SK-N-SH (cell line): ENCODE data around the gene CNTN4.

ENCODE experiments used
- EP300 ChIP-seq, 2 experiments: IDR thresholded peaks; 2 replicates each; pipeline versions ENCODE4 v1.4.0 to v1.6.1; 2012; ENCODE audit warnings: borderline replicate concordance in 1 of 2, low read depth in 1 of 2, low read length in 1 of 2
- EZH2phosphoT487 ChIP-seq: fragments of 200-600 bp; sonication (generic); IDR thresholded peaks from 2 replicates; pipeline ENCODE4 v1.6.1; 2017; ENCODE audit warnings: low read depth, mixed run types, mild to moderate bottlenecking, antibody characterized with exemption, moderate library complexity, borderline replicate concordance
- GATA2 ChIP-seq: sonication (generic); formaldehyde crosslinking; IDR thresholded peaks from 2 replicates; pipeline ENCODE4 v1.5.0; 2020; ENCODE audit warnings: mild to moderate bottlenecking, missing genetic modification reagents
- JUND ChIP-seq: IDR thresholded peaks from 2 replicates; pipeline ENCODE4 v1.4.0; 2012
- NRF1 ChIP-seq: IDR thresholded peaks from 2 replicates; pipeline ENCODE4 v1.6.1; 2012; ENCODE audit warnings: low read depth, mild to moderate bottlenecking, low read length
- PBX3 ChIP-seq: IDR thresholded peaks from 2 replicates; pipeline ENCODE4; 2012
- POLR2AphosphoS5 ChIP-seq: IDR thresholded peaks from 2 replicates; pipeline ENCODE4 v1.6.1; 2012; ENCODE audit warnings: low read depth, low read length
- SMC3 ChIP-seq: IDR thresholded peaks from 2 replicates; pipeline ENCODE4 v1.6.1; 2012; ENCODE audit warnings: low read depth, low read length, improper control_type of control experiment
- TAF1 ChIP-seq: IDR thresholded peaks from 2 replicates; pipeline ENCODE4 v1.6.1; 2012; ENCODE audit warnings: low read depth, mild to moderate bottlenecking, low read length, moderate library complexity, borderline replicate concordance
- TF ChIP-seq, protein P1 (sequence below): fragments of 200-600 bp; sonication (generic); IDR thresholded peaks from 2 replicates; pipeline ENCODE4 v1.6.1; 2017; ENCODE audit warnings: antibody characterized with exemption, mild to moderate bottlenecking, moderate library complexity
- TF ChIP-seq, protein P2 (sequence below): IDR thresholded peaks from 2 replicates; pipeline ENCODE4 v1.4.0; 2012; ENCODE audit warnings: low read depth, borderline replicate concordance

GRCh38 chr3:2847062-2847841, 748.6 kb downstream of the CNTN4 start:
- TF ChIP-seq JUND (no peak), PBX3 (no peak), NRF1 (no peak), GATA2 (CRISPR knock-in tag) (no peak), EZH2phosphoT487 (no peak), EP300 (IDR thresholded peaks at IDR 0.05; ENCODE audit: borderline replicate concordance in 1 of 2, low read depth in 1 of 2, low read length in 1 of 2) (no peak), TAF1 (no peak), SMC3 (no peak), POLR2AphosphoS5 (no peak)
- TF ChIP-seq, protein P1, sequence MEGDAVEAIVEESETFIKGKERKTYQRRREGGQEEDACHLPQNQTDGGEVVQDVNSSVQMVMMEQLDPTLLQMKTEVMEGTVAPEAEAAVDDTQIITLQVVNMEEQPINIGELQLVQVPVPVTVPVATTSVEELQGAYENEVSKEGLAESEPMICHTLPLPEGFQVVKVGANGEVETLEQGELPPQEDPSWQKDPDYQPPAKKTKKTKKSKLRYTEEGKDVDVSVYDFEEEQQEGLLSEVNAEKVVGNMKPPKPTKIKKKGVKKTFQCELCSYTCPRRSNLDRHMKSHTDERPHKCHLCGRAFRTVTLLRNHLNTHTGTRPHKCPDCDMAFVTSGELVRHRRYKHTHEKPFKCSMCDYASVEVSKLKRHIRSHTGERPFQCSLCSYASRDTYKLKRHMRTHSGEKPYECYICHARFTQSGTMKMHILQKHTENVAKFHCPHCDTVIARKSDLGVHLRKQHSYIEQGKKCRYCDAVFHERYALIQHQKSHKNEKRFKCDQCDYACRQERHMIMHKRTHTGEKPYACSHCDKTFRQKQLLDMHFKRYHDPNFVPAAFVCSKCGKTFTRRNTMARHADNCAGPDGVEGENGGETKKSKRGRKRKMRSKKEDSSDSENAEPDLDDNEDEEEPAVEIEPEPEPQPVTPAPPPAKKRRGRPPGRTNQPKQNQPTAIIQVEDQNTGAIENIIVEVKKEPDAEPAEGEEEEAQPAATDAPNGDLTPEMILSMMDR, result no peak
- TF ChIP-seq, protein P2, sequence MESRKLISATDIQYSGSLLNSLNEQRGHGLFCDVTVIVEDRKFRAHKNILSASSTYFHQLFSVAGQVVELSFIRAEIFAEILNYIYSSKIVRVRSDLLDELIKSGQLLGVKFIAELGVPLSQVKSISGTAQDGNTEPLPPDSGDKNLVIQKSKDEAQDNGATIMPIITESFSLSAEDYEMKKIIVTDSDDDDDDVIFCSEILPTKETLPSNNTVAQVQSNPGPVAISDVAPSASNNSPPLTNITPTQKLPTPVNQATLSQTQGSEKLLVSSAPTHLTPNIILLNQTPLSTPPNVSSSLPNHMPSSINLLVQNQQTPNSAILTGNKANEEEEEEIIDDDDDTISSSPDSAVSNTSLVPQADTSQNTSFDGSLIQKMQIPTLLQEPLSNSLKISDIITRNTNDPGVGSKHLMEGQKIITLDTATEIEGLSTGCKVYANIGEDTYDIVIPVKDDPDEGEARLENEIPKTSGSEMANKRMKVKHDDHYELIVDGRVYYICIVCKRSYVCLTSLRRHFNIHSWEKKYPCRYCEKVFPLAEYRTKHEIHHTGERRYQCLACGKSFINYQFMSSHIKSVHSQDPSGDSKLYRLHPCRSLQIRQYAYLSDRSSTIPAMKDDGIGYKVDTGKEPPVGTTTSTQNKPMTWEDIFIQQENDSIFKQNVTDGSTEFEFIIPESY, result no peak
